Measurements from ENCODE around the gene BAX. TPM values are rescaled to one million over a fixed set of nuclear protein-coding genes. Genes with fewer than 3 reads are reported as not detected.

The BAX gene
- total RNA-seq, 1 donor from 2014 or later, result 20.4 TPM

DNA sequence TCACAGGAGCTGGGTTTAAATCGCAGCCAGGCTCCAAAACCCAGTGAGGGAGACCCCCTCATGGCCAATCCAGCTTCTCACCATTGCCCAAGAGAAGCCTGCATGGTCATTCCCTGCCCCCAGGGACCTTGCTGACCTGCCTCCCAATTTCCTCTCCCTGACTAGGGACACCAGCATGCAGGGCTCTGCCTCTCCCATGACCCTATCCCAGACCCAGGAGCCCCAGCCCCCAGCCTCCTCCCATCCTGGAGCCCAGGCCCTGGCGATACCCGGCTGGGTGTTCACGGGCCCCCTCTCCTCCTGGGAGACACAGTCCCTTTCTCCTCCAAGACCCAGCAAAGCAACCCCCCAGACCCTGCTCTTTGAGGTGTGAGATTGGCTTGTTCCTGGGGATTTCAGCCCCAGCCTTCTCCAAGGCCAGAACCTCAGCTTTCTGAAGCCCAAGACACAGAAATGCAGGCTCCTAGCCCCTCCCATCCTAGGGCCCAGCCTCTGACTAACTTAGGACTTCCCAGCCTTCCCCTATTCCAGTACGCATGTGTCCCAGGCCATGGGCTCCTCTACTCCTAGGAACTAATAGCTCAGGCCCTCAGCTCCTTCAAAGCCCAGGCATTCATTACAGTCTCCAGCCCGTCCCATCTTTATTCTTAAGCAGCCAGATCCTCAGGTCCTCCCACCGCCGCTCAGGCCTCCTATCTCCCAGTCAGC is 37.4 kb downstream of the BAX start:
- Histone ChIP-seq H3K9me3 (ENCODE audit: control insufficient read depth in 3 of 3, low read length in 3 of 3) (no peaks in the 10 kb centered on the region), H3K36me3 (ENCODE audit: control insufficient read depth in 3 of 3, insufficient read depth in 3 of 3, low read length in 3 of 3) (peaks cover 12 to 32% (median 21%) of the 10 kb centered on the region in 3 donors), H3K4me1 (ENCODE audit: control insufficient read depth in 3 of 3, insufficient read depth in 3 of 3, low read length in 3 of 3) (peaks cover 55 to 67% (median 61%) of the 10 kb centered on the region in 3 donors), H3K4me3 (ENCODE audit: low read length in 3 of 3) (peak overlapping the region; percentile 97 to 99 (median 98)), H3K27me3 (ENCODE audit: control insufficient read depth in 3 of 3, insufficient read depth in 3 of 3, low read length in 3 of 3) (no peaks in the 10 kb centered on the region), H3K27ac (ENCODE audit: low read depth, low read length) (peak overlapping the region; percentile 98), H3K9ac (ENCODE audit: low read depth in 1 of 3, low read length in 3 of 3) (peak overlapping the region; percentile 99 to 100 (median 100))

DNA sequence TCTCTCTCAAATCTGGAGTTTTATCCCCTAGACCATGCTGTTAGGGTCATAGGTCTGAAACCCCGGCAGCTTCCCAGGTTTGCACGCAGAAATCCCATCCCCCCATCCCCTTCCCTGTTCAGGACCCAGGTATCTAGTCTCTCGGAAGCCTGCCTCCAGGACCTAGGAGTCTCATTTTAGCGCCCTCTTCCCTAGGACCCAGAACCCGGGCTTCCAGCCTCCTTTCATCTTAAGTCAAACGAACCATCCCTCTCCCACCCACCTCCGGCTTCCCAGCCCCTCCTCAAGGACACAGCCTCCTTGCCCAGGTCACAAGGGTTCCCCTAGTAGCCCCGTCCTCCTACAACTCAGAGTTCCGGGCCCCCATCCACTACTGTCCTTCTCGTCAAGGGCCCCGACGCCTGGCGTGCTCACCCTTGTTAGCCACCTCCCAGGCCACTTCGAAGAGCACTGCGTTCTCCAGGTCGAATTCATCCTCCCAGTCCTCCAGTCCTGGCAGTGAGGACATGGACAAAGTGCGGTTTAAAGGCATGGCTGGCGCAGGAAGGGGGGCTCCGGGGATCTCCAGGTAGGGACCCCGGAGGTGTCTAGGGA is 38.0 kb downstream of the BAX start:
- Histone ChIP-seq H3K36me3 (ENCODE audit: control insufficient read depth in 3 of 3, insufficient read depth in 3 of 3, low read length in 3 of 3) (peaks cover 9 to 28% (median 17%) of the 10 kb centered on the region in 3 donors), H3K9me3 (ENCODE audit: control insufficient read depth in 3 of 3, low read length in 3 of 3) (no peaks in the 10 kb centered on the region), H3K9ac (ENCODE audit: low read depth in 1 of 3, low read length in 3 of 3) (peak overlapping the region; percentile 99 to 100 (median 100)), H3K4me1 (ENCODE audit: control insufficient read depth in 3 of 3, insufficient read depth in 3 of 3, low read length in 3 of 3) (peaks cover 50 to 63% (median 54%) of the 10 kb centered on the region in 3 donors), H3K27ac (ENCODE audit: low read depth, low read length) (peak overlapping the region; percentile 98), H3K27me3 (ENCODE audit: control insufficient read depth in 3 of 3, insufficient read depth in 3 of 3, low read length in 3 of 3) (no peaks in the 10 kb centered on the region), H3K4me3 (ENCODE audit: low read length in 3 of 3) (peak overlapping the region; percentile 97 to 99 (median 98))

DNA sequence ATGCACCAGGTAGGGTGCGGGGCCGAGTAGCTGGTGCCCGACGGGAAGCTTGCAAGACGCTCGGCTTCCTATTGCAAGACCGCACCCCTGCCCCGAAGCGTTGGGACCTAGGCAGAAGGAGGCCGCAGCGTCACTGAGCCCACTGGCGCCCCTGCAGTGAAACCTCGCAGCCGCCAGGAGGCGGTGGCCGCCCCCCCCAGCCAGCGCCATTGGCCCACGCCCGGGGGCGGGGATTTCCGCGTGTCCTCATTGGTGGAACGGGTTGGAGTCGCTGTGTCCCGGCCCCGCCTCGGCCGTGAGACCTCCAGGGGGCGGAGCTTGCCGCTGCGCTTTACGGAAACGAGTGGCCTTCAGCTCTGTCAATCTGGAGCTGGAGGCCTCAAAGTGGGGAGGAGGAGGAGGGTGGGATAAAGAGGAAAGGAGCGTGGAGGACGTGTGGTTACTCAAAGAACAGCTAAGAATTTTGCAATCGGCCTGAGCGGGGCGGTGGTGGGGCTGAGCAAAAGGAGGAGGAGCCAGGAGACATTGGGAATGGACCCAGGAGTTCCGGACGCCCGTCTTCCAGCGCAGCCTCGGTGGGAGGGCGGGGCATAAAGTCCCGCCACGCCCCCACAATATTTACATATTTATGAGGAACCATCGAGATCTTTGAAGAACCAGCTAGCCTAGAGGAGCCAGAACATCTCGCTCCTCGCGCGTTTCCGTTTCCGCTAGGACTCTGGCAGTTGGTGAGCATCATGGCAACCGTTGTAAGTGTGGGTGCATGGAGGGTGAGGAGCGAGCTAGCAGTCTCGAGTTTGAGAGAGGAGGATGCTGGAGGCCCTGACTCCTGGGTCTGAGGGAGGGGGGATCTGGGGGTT is 38.7 kb downstream of the BAX start, which contains the start of the genes GYS1 and RUVBL2:
GYS1 (minus strand) TSS at position 135 of the 860 bp plus-strand sequence. CDS start 197 bp downstream, outside the sequence.
RUVBL2 (plus strand) TSS at position 713 of the 860 bp plus-strand sequence; CDS start at position 738, 25 bp downstream.
- H3K4me3 ChIP-seq (ENCODE audit: low read length in 3 of 3), result peak within 1 kb of the TSS; percentile 97 to 99 (median 98)
- H3K36me3 ChIP-seq (ENCODE audit: control insufficient read depth in 3 of 3, insufficient read depth in 3 of 3, low read length in 3 of 3), result peaks cover 4 to 22% (median 15%) of the 10 kb centered on the region in 3 donors
- H3K27ac ChIP-seq (ENCODE audit: low read depth, low read length), result peak within 1 kb of the TSS; percentile 98
- H3K27me3 ChIP-seq (ENCODE audit: control insufficient read depth in 3 of 3, insufficient read depth in 3 of 3, low read length in 3 of 3), result no peaks in the 10 kb centered on the region
- peak within 1 kb of the TSS; percentile 99 to 100 (median 100) for H3K9ac ChIP-seq (ENCODE audit: low read depth in 1 of 3, low read length in 3 of 3)
- peaks cover 46 to 60% (median 53%) of the 10 kb centered on the region in 3 donors for H3K4me1 ChIP-seq (ENCODE audit: control insufficient read depth in 3 of 3, insufficient read depth in 3 of 3, low read length in 3 of 3)
- H3K9me3 ChIP-seq (ENCODE audit: control insufficient read depth in 3 of 3, low read length in 3 of 3), result no peaks in the 10 kb centered on the region

DNA sequence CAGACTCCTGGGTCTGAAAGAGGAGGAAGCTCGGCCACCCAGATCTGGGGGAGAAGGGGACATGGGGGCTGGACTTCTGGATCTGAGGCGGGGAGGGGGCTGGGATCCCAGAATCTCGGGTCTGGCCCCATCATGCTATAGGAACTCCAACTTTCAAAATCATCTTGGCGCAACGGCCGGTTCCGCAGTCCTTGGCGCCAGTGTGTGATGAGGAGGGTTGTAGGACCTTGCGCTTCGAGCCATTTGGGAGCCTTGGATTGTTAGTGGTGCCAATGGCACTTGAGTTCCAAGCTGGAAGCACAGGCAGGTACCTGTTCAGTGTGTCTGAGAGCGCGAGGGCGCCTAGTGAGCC is 39.3 kb downstream of the BAX start:
- Histone ChIP-seq H3K27me3 (ENCODE audit: control insufficient read depth in 3 of 3, insufficient read depth in 3 of 3, low read length in 3 of 3) (no peaks in the 10 kb centered on the region), H3K4me3 (ENCODE audit: low read length in 3 of 3) (peak overlapping the region; percentile 91 to 98 (median 97)), H3K4me1 (ENCODE audit: control insufficient read depth in 3 of 3, insufficient read depth in 3 of 3, low read length in 3 of 3) (peaks cover 41 to 54% (median 47%) of the 10 kb centered on the region in 3 donors), H3K36me3 (ENCODE audit: control insufficient read depth in 3 of 3, insufficient read depth in 3 of 3, low read length in 3 of 3) (peaks cover 0 to 18% (median 9%) of the 10 kb centered on the region in 3 donors), H3K9ac (ENCODE audit: low read depth in 1 of 3, low read length in 3 of 3) (peak overlapping the region; percentile 82 to 89 (median 84)), H3K27ac (ENCODE audit: low read depth, low read length) (peak overlapping the region; percentile 98), H3K9me3 (ENCODE audit: control insufficient read depth in 3 of 3, low read length in 3 of 3) (no peaks in the 10 kb centered on the region)

DNA sequence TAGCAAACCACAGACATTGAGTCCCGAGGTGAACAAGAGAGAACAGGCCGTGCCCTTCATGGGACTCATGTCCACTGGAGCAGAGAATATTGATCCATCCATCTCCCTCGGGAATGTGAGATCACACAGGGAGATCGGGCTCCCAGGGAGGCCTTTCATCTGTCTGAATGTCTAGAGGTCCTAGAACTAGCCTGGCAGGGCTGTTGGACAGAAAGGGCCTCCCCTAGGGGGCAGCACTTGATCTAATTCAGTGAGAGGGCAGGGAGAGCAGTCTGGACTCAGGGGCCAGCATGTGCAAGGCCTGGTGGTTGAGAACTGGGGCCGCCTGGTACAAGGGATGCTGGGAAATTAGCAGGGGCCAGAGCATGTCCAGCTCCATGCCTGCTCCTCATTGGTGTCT is 43.3 kb downstream of the BAX start:
- Histone ChIP-seq H3K4me3 (ENCODE audit: low read length in 3 of 3) (no peak overlapping the region), H3K9me3 (ENCODE audit: control insufficient read depth in 3 of 3, low read length in 3 of 3) (no peaks in the 10 kb centered on the region), H3K27ac (ENCODE audit: low read depth, low read length) (peak overlapping the region; percentile 30), H3K4me1 (ENCODE audit: control insufficient read depth in 3 of 3, insufficient read depth in 3 of 3, low read length in 3 of 3) (peaks cover 12 to 29% (median 26%) of the 10 kb centered on the region in 3 donors), H3K27me3 (ENCODE audit: control insufficient read depth in 3 of 3, insufficient read depth in 3 of 3, low read length in 3 of 3) (no peaks in the 10 kb centered on the region), H3K9ac (ENCODE audit: low read depth in 1 of 3, low read length in 3 of 3) (peak overlapping the region in 1 of 3 donors; percentile 40), H3K36me3 (ENCODE audit: control insufficient read depth in 3 of 3, insufficient read depth in 3 of 3, low read length in 3 of 3) (peaks cover 0 to 4% (median 4%) of the 10 kb centered on the region in 3 donors)

DNA sequence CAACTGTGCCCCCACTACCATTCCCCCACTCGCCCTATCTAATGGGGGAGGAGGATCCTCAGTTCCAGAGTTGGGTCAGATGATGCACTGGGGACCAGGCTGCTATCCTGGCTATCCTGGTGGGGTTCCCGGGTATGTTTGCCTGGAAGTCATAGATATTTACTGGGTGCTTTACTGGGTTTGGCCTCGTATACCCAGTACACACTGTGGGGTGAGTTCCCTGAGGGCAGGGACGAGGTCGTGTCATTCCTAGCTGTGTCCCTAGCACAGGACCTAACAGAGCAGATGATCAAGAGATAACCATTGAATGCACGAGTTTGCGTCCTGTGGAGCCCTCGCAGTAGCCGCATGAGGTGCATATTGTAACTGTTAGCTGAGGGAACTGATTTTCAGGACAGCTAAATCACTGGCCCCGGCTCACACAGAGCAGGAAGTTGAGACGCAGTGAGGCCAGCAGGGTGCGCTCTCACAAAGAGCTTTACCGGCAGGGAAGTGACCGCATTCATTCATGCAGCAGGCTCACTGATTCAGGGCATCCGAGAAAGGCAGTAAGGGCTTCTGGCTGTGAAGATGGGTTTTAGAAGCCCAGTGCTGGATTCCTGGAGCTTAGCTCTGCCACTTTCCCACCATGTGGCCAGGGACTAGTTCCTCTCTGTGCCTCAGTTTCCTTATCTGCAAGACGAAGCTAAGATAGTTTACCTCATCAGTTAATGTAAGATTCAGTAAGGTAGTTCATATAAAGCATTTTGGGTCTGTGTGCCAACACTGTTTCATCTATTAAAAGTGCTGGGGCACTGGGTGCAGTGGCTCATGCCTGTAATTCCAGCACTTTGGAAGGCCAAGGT is 45.0 kb downstream of the BAX start:
- peaks cover 5 to 19% (median 16%) of the 10 kb centered on the region in 3 donors for H3K4me1 ChIP-seq (ENCODE audit: control insufficient read depth in 3 of 3, insufficient read depth in 3 of 3, low read length in 3 of 3)
- H3K27ac ChIP-seq (ENCODE audit: low read depth, low read length), result no peak overlapping the region
- no peak overlapping the region for H3K4me3 ChIP-seq (ENCODE audit: low read length in 3 of 3)
- H3K9me3 ChIP-seq (ENCODE audit: control insufficient read depth in 3 of 3, low read length in 3 of 3), result no peaks in the 10 kb centered on the region
- H3K36me3 ChIP-seq (ENCODE audit: control insufficient read depth in 3 of 3, insufficient read depth in 3 of 3, low read length in 3 of 3), result peaks cover 11 to 15% (median 11%) of the 10 kb centered on the region in 3 donors
- no peaks in the 10 kb centered on the region for H3K27me3 ChIP-seq (ENCODE audit: control insufficient read depth in 3 of 3, insufficient read depth in 3 of 3, low read length in 3 of 3)
- peak overlapping the region in 1 of 3 donors; percentile 45 for H3K9ac ChIP-seq (ENCODE audit: low read depth in 1 of 3, low read length in 3 of 3)

DNA sequence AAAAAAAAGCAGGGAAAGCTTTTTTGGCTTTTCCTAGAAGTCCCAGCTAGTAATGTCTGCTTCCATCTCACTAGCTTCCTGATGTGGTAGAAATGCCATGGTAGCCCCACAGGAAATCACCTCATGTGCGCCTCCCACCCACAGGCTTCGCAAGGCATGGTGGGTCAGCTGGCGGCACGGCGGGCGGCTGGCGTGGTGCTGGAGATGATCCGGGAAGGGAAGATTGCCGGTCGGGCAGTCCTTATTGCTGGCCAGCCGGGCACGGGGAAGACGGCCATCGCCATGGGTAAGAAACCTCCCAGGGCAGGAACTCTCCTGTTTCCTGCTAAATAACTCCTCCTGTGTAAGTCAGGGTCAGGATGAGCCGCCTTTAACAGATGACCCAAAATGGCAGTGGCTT is 49.5 kb downstream of the BAX start:
- no peak overlapping the region for H3K27ac ChIP-seq (ENCODE audit: low read depth, low read length)
- peaks cover 34 to 41% (median 36%) of the 10 kb centered on the region in 3 donors for H3K36me3 ChIP-seq (ENCODE audit: control insufficient read depth in 3 of 3, insufficient read depth in 3 of 3, low read length in 3 of 3)
- peaks cover 0 to 8% (median 3%) of the 10 kb centered on the region in 3 donors for H3K4me1 ChIP-seq (ENCODE audit: control insufficient read depth in 3 of 3, insufficient read depth in 3 of 3, low read length in 3 of 3)
- H3K9ac ChIP-seq (ENCODE audit: low read depth in 1 of 3, low read length in 3 of 3), result no peak overlapping the region
- no peaks in the 10 kb centered on the region for H3K27me3 ChIP-seq (ENCODE audit: control insufficient read depth in 3 of 3, insufficient read depth in 3 of 3, low read length in 3 of 3)
- H3K4me3 ChIP-seq (ENCODE audit: low read length in 3 of 3), result no peak overlapping the region
- H3K9me3 ChIP-seq (ENCODE audit: control insufficient read depth in 3 of 3, low read length in 3 of 3), result no peaks in the 10 kb centered on the region

DNA sequence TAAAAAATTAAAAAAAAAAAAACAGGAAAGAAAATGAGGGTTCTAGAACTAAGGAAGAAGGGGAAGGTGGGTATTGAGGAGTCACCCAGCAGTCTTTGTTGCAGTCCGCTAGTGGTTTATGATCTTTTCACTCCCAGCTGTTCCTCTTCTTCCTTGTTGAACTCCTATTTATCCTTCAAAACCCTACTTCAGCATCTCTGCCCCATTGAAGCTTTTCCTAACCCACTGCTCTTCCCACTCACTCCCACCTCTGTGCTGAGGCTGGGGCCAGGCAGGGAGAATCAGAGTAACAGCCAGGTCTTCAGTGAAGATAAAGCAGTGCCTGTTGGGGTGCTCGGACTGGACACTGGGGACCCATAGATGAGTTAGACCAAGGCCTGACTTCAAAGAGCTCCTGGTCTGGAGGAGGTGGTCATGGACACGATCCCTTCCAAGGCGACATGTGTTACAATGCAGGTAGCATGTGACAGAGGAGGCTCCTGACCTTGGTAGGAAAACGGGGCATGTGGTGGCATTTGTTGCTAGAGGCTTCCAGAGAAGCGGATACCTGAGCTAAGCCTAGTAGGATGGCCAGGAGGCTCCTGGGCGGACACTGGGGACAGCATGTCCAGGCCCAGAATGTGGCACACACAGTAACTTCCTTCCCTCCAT is 50.4 kb downstream of the BAX start:
- Histone ChIP-seq H3K9me3 (ENCODE audit: control insufficient read depth in 3 of 3, low read length in 3 of 3) (no peaks in the 10 kb centered on the region), H3K27ac (ENCODE audit: low read depth, low read length) (no peak overlapping the region), H3K9ac (ENCODE audit: low read depth in 1 of 3, low read length in 3 of 3) (no peak overlapping the region), H3K4me1 (ENCODE audit: control insufficient read depth in 3 of 3, insufficient read depth in 3 of 3, low read length in 3 of 3) (no peaks in the 10 kb centered on the region), H3K27me3 (ENCODE audit: control insufficient read depth in 3 of 3, insufficient read depth in 3 of 3, low read length in 3 of 3) (no peaks in the 10 kb centered on the region), H3K4me3 (ENCODE audit: low read length in 3 of 3) (no peak overlapping the region), H3K36me3 (ENCODE audit: control insufficient read depth in 3 of 3, insufficient read depth in 3 of 3, low read length in 3 of 3) (peaks cover 40 to 48% (median 40%) of the 10 kb centered on the region in 3 donors)
